ENCODE results near the gene AMPD3.

AMPD3 gene

DNA sequence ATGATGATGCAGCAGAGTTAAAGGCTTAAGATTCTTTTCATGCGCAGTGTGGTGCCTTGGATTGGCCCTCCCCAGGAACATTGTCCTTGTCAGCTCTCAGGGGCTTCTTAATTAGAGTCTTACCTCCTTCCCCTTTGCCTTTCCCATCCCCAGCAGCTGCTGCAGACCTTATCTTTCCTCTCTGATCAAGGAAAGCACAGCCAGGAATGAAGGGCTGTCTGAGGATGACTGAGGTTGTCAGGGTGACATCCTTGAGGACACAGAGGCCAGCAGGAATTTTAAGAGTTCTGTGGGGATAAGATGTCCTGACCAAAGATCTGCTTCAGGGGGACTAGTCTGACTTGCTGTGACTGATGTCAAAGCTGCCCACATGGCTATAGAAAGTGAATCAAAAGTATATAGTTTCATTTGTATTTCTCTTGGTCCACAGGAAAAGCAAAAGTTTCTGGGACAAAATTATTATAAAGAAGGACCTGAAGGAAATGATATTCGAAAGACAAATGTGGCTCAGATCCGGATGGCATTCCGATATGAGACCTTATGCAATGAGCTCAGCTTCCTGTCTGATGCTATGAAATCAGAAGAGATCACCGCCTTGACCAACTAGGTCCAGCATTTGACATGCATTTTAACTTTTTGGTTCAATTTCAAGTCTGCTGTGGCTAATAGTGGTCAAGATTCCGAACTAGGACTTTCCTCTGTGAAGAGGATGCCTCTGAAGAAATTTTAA lies 50.4 kb downstream of the AMPD3 start:
- H3K4me3 ChIP-seq (ENCODE audit: low read length): no peak overlapping the region
- no peak for TF ChIP-seq ZNF274 (IDR thresholded peaks at IDR 0.05; ENCODE audit: low read depth, low read length)

DNA sequence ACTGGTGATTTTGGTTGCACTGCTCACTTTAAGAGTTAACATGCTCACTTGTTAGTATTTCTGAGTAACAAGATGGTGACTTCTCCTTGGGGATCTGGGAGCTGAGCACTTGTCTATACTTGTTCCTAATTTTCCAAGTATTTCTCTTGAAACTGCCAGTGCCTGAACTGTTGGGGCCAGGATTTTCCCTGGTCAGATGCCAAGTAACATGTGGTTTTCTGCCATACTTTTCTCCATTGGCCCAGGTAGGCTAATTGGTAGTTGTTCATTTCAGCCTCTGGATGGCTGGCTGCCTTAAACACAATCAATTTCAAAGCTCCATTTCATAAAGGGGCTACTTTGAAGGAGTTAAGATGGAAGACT lies 50.9 kb downstream of the AMPD3 start:
- H3K4me3 ChIP-seq (ENCODE audit: low read length): no peak overlapping the region
- no peak for TF ChIP-seq ZNF274 (IDR thresholded peaks at IDR 0.05; ENCODE audit: low read depth, low read length)

DNA sequence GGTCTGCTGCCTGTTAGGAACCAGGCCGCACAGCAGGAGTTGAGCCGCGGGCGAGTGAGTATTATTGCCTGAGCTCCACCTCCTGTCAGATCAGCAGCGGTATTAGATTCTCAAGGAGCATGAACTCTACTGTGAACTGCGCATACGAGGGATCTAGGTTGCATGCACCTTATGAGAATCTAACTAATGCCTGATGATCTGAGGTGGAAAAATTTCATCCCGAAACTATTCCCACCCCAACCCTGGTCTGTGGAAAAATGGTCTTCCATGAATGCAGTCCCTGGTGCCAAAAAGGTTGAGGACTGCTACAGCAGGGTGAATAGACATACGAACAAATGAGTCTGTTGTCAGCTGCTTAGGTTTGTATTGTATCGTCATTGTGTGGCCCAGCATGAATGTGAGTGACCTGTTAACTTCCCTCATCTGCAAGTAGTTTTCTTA lies 56.1 kb downstream of the AMPD3 start:
- H3K4me3 ChIP-seq (ENCODE audit: low read length): no peak overlapping the region
- TF ChIP-seq ZNF274 (IDR thresholded peaks at IDR 0.05; ENCODE audit: low read depth, low read length): no peak

DNA sequence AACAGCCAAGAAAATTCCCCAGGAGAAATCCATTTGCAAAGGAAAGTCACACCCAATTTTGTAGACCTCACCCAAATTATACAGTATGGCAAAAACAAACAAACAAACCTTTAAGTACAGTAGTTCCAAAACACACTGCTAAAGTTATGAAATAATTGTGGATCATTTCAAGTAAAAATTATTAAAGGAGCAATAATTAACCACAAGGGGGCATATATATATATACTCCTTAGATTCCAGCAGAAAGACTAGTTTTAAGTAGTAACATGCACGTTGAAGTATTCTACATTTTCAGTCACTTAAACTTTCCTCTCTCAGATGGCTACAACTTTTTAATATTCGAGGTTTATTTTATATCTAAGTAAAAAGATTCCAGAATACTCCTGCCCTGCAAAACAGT lies 59.1 kb downstream of the AMPD3 start:
- no peak overlapping the region for H3K4me3 ChIP-seq (ENCODE audit: low read length)
- TF ChIP-seq ZNF274 (IDR thresholded peaks at IDR 0.05; ENCODE audit: low read depth, low read length): no peak

DNA sequence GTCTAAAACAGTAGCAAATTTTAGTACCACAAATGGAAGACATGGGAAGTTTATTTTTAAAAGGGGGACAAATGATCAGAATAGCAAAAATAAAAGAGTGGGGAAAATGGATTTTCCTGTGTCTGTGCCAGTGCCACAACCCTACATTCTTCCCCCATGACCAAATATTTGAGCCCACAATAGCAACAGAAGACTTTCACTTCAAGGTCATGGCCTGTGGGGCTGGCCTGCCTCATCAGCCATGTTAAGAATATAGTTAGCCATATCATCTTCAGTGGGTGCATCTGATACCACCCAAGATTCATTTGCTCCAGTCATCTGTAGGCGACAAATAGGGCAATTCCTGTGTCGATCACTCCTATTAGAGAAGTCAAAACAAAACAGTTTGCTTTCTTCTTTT lies 59.6 kb downstream of the AMPD3 start:
- H3K4me3 ChIP-seq (ENCODE audit: low read length): no peak overlapping the region
- TF ChIP-seq ZNF274 (IDR thresholded peaks at IDR 0.05; ENCODE audit: low read depth, low read length): no peak

DNA sequence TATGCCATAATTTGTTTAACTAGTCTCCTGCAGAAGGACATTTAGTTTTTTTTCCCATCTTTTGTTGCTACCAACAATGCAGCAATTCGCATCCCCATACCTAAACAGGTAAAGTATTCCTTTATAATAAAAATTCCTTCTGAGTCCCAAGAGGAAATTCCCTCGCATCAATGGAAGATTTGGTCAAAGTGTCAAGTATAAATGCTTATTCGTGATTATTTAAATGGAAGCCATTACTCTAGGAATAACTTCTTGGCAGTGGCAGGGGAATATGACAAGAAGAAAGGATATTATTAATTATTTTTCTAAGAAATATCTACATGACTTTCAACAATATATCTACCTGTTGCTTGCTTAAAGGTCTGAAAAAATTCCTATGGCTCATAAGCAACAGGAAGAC lies 60.4 kb downstream of the AMPD3 start:
- TF ChIP-seq ZNF274 (IDR thresholded peaks at IDR 0.05; ENCODE audit: low read depth, low read length): no peak

DNA sequence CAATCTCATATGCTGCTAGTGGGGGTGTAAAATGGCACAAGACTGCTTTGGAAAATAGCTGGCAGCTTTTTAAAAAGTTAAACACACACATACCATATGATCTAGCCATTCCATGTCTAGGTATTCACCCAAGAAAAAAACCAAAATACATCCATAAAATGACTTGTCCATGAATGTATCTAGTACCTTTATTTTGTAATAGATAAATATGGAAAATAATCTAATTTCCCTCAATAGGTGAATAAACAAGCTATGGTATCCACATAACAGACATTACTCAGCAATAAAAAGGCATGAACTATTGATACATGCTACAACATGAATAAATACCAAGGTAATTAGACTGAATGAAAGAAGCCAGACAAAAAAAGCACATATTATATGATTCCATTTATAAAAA lies 63.1 kb downstream of the AMPD3 start:
- no peak for TF ChIP-seq ZNF274 (IDR thresholded peaks at IDR 0.05; ENCODE audit: low read depth, low read length)
- no peak overlapping the region for H3K4me3 ChIP-seq (ENCODE audit: low read length)

More for the DNA sequence above, 60.4 kb downstream of the AMPD3 start:
- no peak overlapping the region for H3K4me3 ChIP-seq (ENCODE audit: low read length)

DNA sequence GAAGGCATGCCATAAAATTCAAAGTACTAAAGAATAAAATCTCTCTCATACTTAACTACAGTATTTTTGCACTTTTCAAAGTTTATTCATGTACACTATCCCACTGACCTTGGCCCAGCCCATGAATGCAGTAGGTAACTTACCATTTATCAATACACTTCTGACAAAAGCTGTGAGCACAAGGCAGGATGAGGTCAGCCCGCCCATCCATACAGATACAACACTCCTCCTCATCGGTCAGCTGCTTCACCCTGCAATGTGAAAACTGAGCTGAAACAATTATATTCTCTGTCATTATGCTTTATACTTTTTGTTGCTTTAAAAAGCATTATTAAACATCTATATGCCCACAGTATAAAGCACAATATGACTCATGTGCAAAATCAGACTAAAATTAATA lies 63.8 kb downstream of the AMPD3 start:
- no peak for TF ChIP-seq ZNF274 (IDR thresholded peaks at IDR 0.05; ENCODE audit: low read depth, low read length)
- no peak overlapping the region for H3K4me3 ChIP-seq (ENCODE audit: low read length)

DNA sequence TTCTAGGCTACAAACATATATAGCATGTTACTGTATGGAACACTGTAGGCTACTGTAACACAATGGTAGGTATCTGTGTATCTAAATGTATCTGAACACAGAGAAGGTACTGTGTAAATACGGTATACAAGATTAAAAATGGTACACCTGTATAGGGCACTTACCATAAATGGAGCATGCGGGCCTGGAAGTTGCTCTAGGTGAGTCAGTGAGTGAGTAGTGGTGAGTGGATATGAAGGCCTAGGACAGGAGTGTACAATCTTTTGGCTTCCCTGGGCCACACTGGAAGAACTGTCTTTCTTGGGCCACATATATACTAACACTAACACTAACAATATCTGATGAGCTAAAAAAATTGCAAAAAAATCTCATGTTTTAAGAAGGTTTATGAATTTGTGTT lies 64.6 kb downstream of the AMPD3 start:
- H3K4me3 ChIP-seq (ENCODE audit: low read length): no peak overlapping the region
- no peak for TF ChIP-seq ZNF274 (IDR thresholded peaks at IDR 0.05; ENCODE audit: low read depth, low read length)

DNA sequence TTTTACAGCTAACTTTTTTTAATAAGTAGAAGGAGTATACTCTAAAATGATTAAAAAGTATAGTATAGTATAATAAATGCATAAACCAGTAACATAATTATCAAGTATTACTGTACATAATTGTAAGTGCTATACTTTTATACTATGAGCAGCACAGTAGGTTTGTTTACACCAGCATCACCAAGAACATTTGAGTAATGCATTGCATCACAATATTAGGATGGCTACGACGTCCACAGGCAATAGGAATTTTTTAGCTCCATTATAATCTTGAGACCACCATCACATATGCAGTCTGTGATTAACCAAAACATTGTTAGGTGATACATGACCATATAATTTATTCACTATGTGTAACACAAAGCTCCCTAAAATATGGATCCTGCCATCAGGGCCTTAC lies 65.5 kb downstream of the AMPD3 start:
- H3K4me3 ChIP-seq (ENCODE audit: low read length): no peak overlapping the region
- TF ChIP-seq ZNF274 (IDR thresholded peaks at IDR 0.05; ENCODE audit: low read depth, low read length): no peak

DNA sequence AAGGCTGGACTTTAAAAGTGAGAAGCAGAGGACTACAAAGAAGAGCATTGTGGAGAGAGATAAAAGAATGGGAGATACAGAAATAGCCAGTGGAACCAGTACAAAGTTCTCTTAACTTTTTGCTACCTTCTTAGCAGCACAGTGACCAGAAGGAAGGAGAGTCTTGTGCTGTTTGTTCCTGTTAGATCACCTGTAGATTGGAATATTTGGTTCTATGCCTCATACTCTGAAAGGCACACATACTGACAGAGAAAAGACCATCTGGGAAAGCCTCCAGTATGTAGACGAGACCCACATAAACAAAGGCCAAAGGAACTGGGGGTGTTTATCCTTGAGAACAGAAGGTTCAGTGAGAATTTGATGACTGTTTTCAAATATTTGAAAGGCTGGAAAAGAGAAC lies 67.2 kb downstream of the AMPD3 start:
- no peak overlapping the region for H3K4me3 ChIP-seq (ENCODE audit: low read length)
- no peak for TF ChIP-seq ZNF274 (IDR thresholded peaks at IDR 0.05; ENCODE audit: low read depth, low read length)

DNA sequence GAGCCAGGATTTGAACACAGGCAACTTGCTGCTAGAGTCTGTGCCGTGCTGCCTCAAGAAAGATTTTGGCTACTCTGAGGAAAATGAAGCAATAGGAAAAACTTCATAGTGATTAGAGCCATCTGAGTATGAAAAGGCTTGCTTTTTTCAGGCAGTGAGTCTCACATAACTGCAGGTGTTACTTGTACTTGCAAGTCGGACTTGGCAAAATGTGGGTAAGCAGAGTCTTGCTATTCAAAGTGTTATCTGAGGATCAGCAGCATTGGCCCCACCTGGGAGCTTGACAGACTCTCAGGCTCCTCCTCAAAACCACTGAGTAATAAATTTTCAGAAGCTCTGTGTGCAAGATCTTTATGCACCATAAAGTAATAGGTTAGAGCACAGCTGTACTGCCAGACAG lies 67.9 kb downstream of the AMPD3 start:
- no peak for TF ChIP-seq ZNF274 (IDR thresholded peaks at IDR 0.05; ENCODE audit: low read depth, low read length)
- H3K4me3 ChIP-seq (ENCODE audit: low read length): no peak overlapping the region

DNA sequence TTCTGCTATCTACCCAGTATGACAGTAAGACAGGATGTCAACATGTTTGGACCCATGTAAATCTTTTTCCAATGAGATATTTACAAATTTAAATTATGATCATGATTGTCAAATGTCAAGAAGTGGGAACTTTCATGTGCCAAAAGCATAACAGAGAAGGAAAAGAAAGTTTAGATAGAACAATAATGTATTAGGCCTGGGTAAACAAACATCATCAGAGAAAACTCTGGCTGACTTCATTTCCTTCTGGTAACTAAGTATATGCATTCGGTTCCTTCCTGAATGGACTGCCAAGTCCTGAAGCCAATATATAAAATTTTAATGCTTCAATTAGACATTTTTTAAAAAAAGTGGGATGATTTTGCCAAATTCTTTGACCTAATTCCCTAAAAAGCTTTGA lies 69.4 kb downstream of the AMPD3 start:
- no peak for TF ChIP-seq ZNF274 (IDR thresholded peaks at IDR 0.05; ENCODE audit: low read depth, low read length)
- no peak overlapping the region for H3K4me3 ChIP-seq (ENCODE audit: low read length)

DNA sequence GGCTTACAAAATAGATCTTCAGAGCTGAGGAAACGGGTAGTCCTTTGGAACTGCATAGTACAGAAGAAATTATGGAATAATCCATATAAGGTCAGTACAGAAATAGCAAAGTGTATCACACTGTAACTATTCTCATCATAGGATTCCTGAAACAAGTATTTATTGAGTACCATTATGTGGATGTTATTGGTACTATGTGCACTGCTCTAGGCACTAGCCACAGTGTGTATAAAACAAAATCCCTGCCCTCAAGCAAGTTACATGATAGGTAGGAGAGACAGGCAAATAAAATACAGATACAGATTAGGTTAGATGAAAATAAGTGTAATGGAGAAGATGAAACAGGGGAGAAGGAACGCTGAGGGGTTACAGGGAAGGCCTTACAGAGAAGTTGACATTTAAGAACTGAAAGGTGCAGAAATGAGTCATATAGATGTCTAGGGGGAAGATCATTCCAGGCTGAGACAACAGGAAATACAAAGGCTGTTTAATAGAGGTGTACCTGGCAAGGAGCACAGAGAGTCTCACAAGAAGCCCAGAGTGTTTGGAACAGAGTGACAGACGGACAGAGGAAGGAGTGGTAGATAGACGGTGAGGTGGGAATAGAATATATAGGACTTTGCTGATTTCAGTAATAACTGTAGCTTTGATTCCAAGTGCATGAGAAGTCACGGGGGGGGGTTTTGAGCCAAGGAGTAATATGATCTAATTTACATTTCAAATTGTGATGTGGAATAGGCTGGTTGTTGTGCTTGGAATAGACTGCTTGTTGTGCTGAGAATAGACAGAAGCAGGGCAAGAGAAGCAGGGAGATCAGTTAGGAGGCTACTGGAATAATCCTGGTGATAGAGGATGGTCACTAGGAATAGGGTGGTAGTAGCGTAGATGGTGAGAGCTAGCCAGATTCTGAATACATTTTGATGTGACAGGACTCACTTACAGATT lies 72.2 kb downstream of the AMPD3 start:
- no peak overlapping the region for H3K4me3 ChIP-seq (ENCODE audit: low read length)
- TF ChIP-seq ZNF274 (IDR thresholded peaks at IDR 0.05; ENCODE audit: low read depth, low read length): no peak

DNA sequence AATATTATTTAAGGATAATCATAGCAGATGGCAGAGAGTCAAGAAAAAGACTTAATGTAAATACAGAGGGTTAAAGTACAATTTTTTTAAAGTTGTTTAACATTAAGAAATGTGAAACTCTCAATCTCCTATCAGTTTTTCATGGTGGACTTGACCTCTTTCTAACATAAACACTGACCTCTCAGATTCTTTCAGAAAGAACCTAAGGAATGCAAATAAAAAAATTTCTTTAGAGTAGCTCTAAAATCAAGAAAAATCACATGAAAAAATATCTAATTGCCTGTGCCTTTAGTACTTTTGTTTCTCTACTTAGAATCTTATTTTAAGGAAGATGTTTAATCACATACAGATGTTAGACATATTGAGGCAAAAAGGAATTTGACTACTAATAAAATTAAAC lies 73.1 kb downstream of the AMPD3 start:
- H3K4me3 ChIP-seq (ENCODE audit: low read length): no peak overlapping the region
- TF ChIP-seq ZNF274 (IDR thresholded peaks at IDR 0.05; ENCODE audit: low read depth, low read length): no peak
